DND-41 (cell line): ENCODE measurements around the gene C11orf16.

Experiments
- ATAC-seq: fragments of 200-7000 bp; cut with Tn5 transposase; 3 replicates; pipeline ENCODE4 v1.9.1; 2021; ENCODE audit warnings: low read depth; ENCODE audit not compliant: insufficient read depth
- DNase-seq: peaks from one replicate; pipeline ENCODE4 v3.0.0-alpha.2; 2020
- H2AFZ ChIP-seq: 2 replicates; pipeline ENCODE4 v1.6.0; 2012; ENCODE audit warnings: low read depth, low read length
- H3K27ac ChIP-seq: 2 replicates; pipeline ENCODE4 v1.5.1; 2012; ENCODE audit warnings: low read length, inconsistent platforms
- H3K27me3 ChIP-seq: fragments of 200-600 bp; sonication (generic); 2 replicates; pipeline ENCODE4 v1.6.0; 2012; ENCODE audit warnings: low read length, mild to moderate bottlenecking, inconsistent platforms; ENCODE audit not compliant: insufficient read depth, poor library complexity
- H3K36me3 ChIP-seq: 2 replicates; pipeline ENCODE4 v1.5.1; 2012; ENCODE audit warnings: low read length, inconsistent platforms; ENCODE audit not compliant: insufficient read depth
- H3K4me1 ChIP-seq: 2 replicates; pipeline ENCODE4 v1.5.1; 2012; ENCODE audit warnings: mild to moderate bottlenecking, low read length; ENCODE audit not compliant: insufficient read depth
- H3K4me2 ChIP-seq: 2 replicates; pipeline ENCODE4 v1.6.0; 2012; ENCODE audit warnings: mild to moderate bottlenecking, moderate library complexity, low read length, inconsistent platforms; ENCODE audit not compliant: insufficient read depth
- H3K4me3 ChIP-seq, 2 experiments: fragments of 200-600 bp in 1 of 2; shearing (Covaris generic) in 1 of 2; 2 replicates each; pipeline ENCODE4 v1.5.1; 2012 to 2016; ENCODE audit warnings: inconsistent platforms in 2 of 2, low read length in 2 of 2, mild to moderate bottlenecking in 2 of 2, low read depth in 1 of 2, moderate library complexity in 1 of 2
- H3K79me2 ChIP-seq: 2 replicates; pipeline ENCODE4 v1.6.0; 2012; ENCODE audit warnings: low read length, inconsistent platforms; ENCODE audit not compliant: insufficient read depth
- H3K9ac ChIP-seq: 2 replicates; pipeline ENCODE4 v1.6.0; 2012; ENCODE audit warnings: low read depth, mild to moderate bottlenecking, inconsistent platforms, low read length, moderate library complexity
- H3K9me3 ChIP-seq: 2 replicates; pipeline ENCODE4 v1.5.1; 2012; ENCODE audit warnings: low read length, moderate library complexity, mild to moderate bottlenecking, inconsistent platforms; ENCODE audit not compliant: insufficient read depth, severe bottlenecking
- H4K20me1 ChIP-seq: 2 replicates; pipeline ENCODE4 v1.6.0; 2012; ENCODE audit warnings: low read length; ENCODE audit not compliant: insufficient read depth
- EZH2 ChIP-seq: IDR thresholded peaks from 3 replicates; pipeline ENCODE4 v1.6.1; 2012; ENCODE audit warnings: borderline replicate concordance, low read depth, mild to moderate bottlenecking, moderate library complexity, low read length, inconsistent platforms; ENCODE audit not compliant: severe bottlenecking
- TF ChIP-seq, protein P1 (sequence below): IDR thresholded peaks from 2 replicates; pipeline ENCODE4 v1.5.1; 2012; ENCODE audit warnings: borderline replicate concordance, low read length, moderate library complexity, mild to moderate bottlenecking; ENCODE audit not compliant: poor library complexity, severe bottlenecking; ENCODE audit errors: extremely low read depth

C11orf16 gene

DNA sequence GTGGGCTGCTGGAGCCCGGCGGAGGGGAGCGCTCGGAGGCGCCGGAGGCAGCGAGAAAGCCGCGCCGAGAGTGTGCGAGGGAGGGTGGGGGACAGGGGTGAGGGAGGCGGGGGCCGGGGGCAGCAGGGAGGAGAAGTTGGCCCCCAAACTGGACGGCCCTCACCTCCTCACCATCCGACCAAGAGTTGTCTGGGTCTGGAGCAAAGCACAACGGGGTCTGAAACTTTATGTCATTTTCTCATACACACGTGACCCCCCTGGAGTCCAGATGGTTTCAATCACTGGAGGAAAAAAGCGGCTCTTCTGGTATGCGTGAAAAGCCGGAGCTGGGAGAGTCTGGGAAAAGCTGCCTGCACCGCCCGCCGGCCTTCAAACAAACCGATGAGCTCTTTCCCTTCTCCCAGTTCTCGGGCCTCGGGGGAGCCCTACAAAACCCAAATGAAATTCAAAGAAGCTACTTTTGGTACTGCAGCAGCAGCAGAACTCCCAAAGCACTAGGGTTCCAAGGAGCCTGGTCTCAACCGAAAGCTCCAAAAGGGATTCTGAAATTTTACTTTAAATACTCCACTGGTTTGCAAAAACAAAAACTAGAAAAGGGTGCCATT lies 61.5 kb downstream of the C11orf16 start:
- Histone ChIP-seq H4K20me1 (no peaks in the 10 kb centered on the region; the same call in 1 of the 2 replicates), H3K36me3 (no peaks in the 10 kb centered on the region), H3K27me3 (peaks cover 61% of the 10 kb centered on the region), H3K9me3 (no peaks in the 10 kb centered on the region), H3K9ac (peak overlapping the region; percentile 48; the same call in 1 of the 2 replicates), H3K79me2 (no peaks in the 10 kb centered on the region), H3K27ac (no peak overlapping the region), H3K4me2 (peak overlapping the region; percentile 70), H3K4me3 (peak overlapping the region; percentile 21 to 60; a peak in 3 of 4 replicates), H2AFZ (peak overlapping the region; percentile 43; the same call in 1 of the 2 replicates), H3K4me1 (peaks cover 9% of the 10 kb centered on the region)
- DNase-seq (no peak), ATAC-seq (no peak; the same call in 2 of the 3 replicates)
- no peak for TF ChIP-seq EZH2
- TF ChIP-seq, protein P1, sequence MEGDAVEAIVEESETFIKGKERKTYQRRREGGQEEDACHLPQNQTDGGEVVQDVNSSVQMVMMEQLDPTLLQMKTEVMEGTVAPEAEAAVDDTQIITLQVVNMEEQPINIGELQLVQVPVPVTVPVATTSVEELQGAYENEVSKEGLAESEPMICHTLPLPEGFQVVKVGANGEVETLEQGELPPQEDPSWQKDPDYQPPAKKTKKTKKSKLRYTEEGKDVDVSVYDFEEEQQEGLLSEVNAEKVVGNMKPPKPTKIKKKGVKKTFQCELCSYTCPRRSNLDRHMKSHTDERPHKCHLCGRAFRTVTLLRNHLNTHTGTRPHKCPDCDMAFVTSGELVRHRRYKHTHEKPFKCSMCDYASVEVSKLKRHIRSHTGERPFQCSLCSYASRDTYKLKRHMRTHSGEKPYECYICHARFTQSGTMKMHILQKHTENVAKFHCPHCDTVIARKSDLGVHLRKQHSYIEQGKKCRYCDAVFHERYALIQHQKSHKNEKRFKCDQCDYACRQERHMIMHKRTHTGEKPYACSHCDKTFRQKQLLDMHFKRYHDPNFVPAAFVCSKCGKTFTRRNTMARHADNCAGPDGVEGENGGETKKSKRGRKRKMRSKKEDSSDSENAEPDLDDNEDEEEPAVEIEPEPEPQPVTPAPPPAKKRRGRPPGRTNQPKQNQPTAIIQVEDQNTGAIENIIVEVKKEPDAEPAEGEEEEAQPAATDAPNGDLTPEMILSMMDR: no peak

DNA sequence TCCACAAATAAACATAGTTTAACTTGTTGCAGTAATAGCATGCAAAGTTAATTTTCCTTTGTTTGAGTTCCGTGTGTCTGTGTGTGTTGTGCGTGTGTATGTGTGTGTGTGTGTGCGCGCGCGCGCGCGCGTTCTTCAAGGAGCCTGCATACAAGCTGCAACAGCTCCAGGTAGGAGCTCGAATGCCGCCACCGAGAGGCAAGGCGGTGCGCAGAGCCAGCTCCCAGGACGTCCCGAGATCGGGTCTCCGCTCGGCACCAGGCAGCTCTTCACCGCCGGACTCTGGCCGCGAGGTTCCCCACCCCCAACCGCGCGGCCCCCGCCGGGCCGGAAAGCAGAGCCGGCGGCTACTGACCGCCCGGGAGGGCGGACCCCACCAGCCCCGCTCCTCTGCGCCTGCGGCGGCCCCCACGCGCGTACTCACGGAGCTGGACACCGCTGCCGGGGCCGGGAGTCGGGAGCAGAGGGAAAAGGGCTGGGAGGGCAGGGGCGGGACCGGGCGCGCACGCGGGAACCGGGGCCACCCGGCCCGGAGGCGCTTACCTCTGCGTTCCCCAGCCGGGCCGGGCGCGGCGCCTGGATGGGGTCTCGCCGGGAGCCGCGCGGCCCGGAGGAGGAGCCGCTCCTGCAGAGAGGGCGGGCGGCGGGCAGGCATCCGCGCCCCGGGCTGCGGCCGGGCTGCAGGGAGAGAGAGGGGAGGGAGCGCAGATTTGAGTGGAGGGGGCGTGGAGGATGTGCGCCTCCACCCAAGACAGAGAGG lies 62.2 kb downstream of the C11orf16 start:
- Histone ChIP-seq H3K27me3 (peaks cover 61% of the 10 kb centered on the region), H2AFZ (peak overlapping the region; percentile 43), H3K9me3 (no peaks in the 10 kb centered on the region), H3K27ac (no peak overlapping the region), H3K36me3 (no peaks in the 10 kb centered on the region), H3K4me1 (peaks cover 9% of the 10 kb centered on the region), H3K79me2 (no peaks in the 10 kb centered on the region), H3K4me2 (peak overlapping the region; percentile 70), H3K4me3 (peak overlapping the region; percentile 21 to 60; a peak in 3 of 4 replicates), H3K9ac (peak overlapping the region; percentile 48), H4K20me1 (no peaks in the 10 kb centered on the region; the same call in 1 of the 2 replicates)
- peak; percentile 63 for DNase-seq
- TF ChIP-seq, protein P1: peak; percentile 12
- TF ChIP-seq EZH2: peak; percentile 97
- peak; percentile 87 for ATAC-seq
